CD4-positive, alpha-beta T cell treated with Interleukin-4 for 4 hours (primary cell): ENCODE measurements around the gene CACNA1D.

Experiments
- DNase-seq: peaks from one replicate; pipeline ENCODE4 v3.0.0-alpha.2; 2020

Gene CACNA1D

GRCh38 chr3:53795789-53796560 is 301.6 kb downstream of the CACNA1D start:
- no peak for DNase-seq

DNA sequence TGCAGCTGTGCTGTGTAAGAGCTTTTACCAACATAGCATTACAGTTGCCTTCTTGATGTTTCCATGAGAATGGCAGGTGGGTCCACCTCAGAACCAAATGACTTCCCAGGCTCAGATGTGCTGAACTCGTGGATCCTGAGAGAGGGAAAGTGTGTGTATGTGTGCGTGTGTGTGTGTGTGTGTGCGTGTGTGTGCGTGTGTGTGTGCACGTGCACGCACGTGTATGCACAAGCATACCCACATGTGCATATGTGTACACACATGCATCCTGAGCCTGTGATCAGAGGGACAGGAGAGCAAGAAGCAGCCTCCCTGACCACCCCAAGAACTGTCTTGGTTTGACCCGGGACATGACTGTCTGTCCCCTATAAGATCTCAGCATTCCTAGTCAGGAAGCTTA is 303.7 kb downstream of the CACNA1D start:
- no peak for DNase-seq

DNA sequence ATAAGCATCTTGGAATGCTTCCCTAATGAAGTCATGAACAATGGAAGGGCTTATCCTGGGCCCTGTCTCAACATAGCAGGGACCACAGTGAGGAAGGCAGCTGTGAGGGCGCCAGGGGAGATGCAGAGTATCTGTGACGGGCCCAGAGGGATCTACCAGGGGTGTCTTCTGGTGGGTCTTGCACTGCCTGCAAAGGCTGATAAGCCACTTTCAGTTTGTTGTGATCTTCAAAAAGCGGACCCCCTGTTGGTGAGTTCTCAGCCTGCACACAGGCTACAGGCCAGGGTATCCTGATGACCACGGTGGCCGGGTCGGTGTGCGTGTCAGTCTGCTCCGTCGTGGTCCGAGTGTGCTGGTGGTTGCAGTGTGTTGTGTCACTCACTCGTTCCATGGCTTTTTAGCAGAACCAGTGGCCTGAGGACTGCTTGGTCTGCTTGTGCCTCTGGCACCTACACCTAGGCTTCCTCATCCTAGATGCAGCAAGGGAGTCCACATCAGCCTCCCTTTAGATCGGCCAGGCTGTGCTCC is 305.0 kb downstream of the CACNA1D start:
- no peak for DNase-seq

DNA sequence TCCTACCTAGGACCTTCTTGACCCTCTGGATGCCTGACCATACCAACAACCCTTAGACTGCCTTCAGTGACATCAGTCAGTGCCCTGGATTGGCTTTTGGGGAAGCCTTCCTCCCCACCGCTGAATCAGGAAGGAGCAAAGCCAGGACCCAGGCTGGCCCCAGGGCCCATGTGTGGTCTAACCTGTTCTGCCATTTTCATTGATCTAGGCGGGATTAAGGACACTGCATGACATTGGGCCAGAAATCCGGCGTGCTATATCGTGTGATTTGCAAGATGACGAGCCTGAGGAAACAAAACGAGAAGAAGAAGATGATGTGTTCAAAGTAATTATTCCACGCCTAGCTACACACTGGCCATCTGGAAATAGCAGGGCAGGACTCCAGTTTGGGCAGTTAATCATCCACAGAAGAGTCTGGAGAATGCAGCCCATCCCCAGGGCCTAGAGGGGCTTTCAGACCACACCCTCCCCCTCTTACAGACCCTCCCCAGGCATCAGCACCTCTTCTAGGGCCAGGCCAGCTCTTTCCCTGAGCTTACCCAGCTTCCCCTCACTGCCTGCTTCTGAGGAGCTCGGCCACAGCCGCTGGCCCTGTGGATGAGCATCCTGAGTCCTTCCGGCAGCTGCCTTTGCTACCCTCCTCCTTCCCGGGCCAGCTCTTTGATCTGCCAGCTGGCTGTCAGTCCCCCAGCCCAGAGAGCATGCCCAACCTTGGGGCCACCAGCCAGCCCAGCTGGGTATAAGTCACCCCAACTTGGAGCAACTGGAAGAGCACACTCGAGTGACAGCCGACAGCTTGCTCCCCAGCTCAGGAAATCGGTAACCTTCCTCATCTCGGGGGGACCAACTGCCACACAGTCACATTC is 305.9 kb downstream of the CACNA1D start:
- DNase-seq: no peak

DNA sequence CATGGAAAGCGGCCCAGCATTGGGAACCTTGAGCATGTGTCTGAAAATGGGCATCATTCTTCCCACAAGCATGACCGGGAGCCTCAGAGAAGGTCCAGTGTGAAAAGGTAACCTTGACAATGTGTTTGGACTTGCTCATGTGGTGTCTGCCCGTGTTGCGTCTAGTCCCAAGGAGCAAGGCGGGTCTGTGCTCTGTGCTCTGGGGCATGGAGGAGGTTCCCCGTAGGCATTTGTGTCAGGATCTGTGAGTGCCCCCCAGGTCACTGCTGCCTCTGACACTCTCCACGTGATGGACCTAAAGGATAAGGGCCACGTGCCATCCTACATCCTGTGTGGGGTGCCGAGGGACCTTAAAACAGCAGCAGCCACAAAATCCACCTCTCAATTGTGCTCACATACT is 306.9 kb downstream of the CACNA1D start:
- DNase-seq: no peak

DNA sequence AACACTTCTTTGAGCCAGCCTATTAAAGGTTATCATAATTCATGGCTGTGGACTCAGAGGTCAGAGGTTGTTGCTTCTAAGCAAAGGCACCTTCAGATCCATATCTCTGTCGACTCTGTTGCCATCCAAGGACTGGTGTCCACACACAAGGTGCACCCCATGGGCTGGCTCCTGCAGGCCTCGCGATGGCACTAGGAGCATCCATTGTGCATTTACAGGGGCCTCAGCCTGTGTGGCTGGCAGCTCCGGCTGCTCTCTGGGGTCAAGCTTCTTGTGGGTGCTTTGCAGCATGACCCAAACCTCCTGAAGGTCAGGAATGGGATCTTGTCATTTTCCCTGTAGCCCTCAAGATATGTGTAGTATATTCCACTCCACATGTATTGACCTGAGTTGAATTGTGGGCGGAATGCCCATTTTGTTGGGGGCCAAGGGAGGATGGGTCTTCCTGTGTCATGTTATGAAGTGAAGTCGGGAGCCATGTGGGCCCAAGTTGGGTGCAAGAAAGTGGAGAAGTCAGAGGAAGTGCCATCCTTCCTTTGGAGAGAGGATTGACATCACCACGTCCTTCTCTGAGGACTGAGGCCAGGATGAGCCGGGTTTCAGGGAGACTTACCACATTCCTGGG is 308.0 kb downstream of the CACNA1D start:
- DNase-seq: no peak

DNA sequence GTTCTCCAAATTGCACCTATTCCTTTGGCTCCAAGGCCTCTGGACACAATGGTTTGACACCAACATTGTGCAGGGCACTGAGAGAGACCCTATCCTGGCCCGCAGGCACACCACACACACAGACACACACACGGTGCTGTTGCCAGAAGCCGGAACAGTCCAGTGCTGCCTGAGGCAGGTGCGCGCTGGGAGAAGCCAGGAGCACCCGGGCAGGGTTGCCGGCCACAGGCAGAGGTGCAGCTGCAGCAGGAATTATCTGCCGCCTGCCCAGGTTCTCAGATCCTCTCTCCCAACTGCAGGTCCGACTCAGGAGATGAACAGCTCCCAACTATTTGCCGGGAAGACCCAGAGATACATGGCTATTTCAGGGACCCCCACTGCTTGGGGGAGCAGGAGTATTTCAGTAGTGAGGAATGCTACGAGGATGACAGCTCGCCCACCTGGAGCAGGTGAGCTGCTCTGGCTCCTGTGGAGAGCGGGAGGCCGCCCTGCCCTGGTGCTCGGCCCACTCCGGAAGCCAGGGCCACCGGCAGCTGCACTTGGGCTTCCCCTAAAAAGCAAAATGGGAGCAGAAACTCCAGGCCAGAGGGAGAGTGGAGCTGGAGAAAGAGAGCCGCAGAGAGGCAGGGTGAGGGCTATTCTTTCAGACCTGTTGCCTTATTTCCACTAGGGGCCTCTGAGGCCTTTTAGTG is 308.9 kb downstream of the CACNA1D start:
- DNase-seq: no peak

DNA sequence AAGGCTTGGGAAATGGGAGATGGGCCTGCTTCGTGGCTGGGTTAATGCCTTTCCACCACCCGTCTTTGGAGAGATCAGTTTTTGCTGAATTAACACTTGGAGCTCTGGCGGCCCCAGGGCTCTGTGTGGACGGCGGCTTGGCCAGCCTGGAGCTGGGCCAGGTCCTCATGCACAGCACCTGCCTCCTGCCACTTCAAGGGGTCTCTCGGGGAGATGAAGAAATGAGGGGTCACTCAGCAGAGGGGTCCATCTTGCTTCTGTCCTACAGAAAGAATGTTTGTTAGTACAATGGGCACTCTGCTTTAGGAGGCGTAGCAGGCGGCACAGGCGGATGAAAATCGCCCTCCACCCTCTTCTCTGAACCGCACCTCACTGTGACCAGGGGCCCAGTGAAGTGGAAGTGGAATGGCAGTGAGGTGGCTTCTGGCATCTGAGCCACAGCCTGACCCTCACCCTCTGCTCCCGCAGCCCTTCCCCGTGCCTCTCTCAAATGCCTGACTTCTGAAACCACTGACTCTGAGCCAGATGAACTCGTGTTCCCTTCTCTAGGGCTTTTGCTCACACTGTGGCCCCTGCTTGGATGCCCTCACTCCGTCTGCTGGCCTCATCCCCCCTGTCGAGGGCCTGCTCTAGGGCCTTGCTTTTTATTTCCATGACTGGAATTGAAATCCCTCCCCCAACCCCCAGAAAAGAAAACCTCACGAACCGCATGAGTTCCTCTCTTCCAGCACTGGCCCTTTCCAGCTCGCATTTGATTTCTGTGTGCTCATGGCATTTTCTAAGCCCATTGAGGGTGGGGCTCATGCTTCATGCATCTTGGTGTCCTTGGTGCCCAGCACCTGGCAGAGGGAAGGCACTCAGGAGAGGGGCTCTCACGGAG is 309.6 kb downstream of the CACNA1D start:
- no peak for DNase-seq

GRCh38 chr3:53804697-53805462 is 310.5 kb downstream of the CACNA1D start:
- DNase-seq: no peak

GRCh38 chr3:53805463-53806159 is 311.2 kb downstream of the CACNA1D start:
- no peak for DNase-seq

DNA sequence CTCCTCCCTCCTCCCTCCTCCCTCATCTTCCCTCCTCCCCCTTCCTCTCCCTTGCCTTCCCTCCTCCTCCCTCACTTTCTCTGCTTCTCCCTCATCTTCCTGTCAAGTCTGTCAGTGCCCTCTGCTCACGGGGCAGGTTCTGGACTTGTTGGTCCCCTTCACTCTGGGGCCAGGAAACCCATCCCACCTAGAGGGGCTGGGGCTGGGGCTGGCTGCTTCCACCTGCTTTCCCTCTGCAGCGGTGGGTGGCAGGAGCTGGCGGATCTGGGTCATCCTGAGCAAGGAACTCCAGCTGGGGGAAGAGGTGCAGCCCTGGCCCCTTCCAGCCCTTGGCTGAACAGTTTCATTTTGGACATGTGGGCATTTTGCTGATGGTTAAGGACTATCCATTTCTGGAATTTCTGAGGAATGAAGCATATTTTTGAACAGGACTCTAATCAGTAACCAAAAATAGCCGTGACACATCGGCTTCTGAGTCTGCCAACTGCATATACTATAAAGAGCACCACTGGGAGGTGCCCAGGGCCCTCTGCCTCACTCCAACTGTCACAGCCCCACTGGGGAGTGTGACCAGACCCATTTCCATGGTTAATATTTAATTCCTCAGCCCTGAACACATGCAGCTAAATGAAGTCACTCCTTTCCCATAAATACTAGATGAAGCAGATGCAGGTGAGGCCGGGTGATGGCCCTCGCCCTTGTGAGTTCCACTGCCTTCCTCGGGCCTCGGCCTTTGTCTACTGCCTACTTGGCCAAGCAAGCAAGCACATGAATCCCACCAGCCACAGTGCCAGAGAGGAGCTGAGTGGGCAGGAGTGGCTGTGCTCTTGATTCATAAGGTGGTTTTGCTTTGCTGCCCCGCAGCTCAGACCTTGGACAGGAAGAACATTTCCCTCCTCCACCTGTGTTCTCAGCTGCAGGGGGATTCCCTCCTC is 312.0 kb downstream of the CACNA1D start:
- DNase-seq: no peak

- no peak for DNase-seq
These were observed 312.9 kb downstream of the CACNA1D start for GRCh38 chr3:53807117-53807810.

DNA sequence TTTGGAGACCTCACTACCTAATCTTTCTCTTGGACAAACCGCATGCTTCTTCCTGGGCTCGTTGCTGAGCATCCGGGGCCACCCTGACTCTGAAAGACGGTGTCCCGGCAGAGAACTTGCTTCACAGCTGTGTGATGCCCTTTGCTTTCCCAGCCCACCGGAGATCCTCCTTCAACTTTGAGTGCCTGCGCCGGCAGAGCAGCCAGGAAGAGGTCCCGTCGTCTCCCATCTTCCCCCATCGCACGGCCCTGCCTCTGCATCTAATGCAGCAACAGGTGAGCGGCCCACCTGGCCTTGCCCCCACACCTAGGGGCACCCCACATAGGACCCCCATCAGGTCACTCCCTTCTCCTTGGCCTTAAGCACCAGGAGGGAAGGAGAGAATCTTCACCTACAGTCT is 314.1 kb downstream of the CACNA1D start:
- DNase-seq: no peak

- DNase-seq: no peak
These were observed 314.9 kb downstream of the CACNA1D start for GRCh38 chr3:53809267-53809666.

DNA sequence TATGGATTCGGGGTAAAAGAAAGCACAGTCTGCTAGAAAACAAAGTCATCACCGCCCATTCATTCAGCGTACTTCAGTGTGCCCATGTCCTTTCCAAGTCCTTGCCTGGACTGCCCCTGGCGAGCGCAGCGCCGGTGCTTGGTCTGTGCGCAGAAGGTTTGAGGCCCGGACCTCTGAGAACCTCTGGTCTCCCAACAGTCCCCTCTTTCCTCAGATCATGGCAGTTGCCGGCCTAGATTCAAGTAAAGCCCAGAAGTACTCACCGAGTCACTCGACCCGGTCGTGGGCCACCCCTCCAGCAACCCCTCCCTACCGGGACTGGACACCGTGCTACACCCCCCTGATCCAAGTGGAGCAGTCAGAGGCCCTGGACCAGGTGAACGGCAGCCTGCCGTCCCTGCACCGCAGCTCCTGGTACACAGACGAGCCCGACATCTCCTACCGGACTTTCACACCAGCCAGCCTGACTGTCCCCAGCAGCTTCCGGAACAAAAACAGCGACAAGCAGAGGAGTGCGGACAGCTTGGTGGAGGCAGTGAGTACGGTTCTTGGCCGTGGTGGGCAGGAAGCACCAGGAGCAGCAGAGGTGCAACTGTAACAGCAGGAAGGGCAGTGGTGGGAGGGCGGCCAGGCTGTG is 315.5 kb downstream of the CACNA1D start:
- no peak for DNase-seq

GRCh38 chr3:53811143-53811927 is 316.9 kb downstream of the CACNA1D start:
- no peak for DNase-seq

- no peak for DNase-seq
These were observed 318.0 kb downstream of the CACNA1D start for GRCh38 chr3:53812434-53812833.
